Stimulated activated CD8-positive, alpha-beta memory T cell treated with anti-CD3 and anti-CD28 coated beads, Interleukin-4, amount 100 ng/mL, for 48 hours (primary cell): ENCODE results near the gene IL17B.
"Not testable (repeated sequence)": the region's sequence is repeated elsewhere in the genome, so short reads cannot be mapped to it uniquely, and the experiment has no call there.

Experiments
- DNase-seq: peaks from one replicate; pipeline ENCODE4 v3.0.0-alpha.2; 2020

Gene IL17B

GRCh38 chr5:149399775-149400174 lies 20.7 kb upstream of the IL17B start:
- DNase-seq = no peak

GRCh38 chr5:149398747-149399266 lies 19.7 kb upstream of the IL17B start:
- DNase-seq = not testable (repeated sequence)

GRCh38 chr5:149397530-149397929 lies 18.4 kb upstream of the IL17B start:
- no peak for DNase-seq

GRCh38 chr5:149394996-149395395 lies 15.9 kb upstream of the IL17B start:
- DNase-seq = not testable (repeated sequence)

GRCh38 chr5:149392718-149393117 lies 13.6 kb upstream of the IL17B start:
- no peak for DNase-seq

- no peak for DNase-seq
These were observed 12.4 kb upstream of the IL17B start for GRCh38 chr5:149391524-149391923.

DNA sequence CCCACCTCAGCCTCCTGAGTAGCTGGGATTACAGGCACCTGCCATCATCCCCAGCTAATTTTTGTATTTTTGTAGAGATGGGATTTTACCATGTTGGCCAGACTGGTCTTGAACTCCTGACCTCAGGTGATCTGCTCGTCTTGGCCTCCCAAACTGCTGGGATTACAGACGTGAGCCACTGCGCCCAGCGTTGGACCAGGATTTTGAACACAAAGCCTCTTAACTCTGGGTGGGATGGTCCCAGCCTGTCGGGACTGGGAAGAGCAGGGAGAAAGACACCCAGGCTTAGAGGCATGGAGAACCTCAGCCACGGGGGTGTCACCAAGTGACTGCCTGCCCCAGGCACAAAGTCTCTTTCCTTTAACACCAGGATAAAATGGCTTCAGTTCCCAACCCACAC lies 12.0 kb upstream of the IL17B start:
- DNase-seq = not testable (repeated sequence)

DNA sequence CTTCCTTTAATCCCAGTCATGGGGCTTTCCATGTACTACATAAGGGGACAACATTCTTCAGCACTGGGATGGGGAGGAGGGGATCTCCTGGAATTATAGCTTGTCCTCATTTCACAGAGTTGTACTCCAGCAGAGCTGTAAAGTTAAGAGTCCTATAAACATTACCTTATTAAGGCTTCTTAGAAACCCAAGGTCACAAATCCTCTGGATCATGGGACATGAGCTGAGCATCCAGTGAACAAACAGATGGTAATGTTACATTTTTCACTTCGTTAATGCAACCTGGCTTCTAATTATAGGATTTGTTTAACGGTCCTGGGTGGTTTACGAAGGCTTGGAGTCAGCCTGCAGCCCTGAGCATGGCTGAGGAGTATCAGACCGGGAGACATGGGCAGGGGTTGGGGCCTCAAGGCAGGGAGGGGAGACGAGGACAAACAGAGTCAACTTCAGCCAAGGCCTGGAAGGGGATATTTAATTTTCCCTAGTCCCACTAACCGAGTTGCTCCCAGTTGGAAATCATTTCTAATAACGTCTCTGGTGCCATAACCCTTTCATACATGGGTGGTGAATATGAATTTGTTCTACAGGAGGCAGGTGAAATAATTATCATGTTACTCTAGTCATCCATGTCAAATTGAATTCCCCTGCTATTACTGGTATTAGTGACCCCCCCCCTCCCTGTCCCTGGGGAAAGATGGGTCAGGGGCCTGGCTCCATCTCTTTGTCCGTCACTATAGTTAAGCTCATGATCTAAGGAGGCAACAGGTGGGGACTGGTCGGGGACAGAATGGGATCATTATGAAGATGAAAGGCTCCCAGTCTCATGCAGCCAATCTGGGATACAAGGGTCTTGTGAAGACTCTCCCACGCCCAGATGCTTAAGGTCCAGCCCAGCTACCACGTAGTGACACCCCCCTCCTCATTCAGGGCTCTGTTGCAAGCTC lies 10.7 kb upstream of the IL17B start:
- no peak for DNase-seq

- DNase-seq = no peak
These were observed 9.6 kb upstream of the IL17B start for GRCh38 chr5:149388498-149389190.

- no peak for DNase-seq
These were observed 8.9 kb upstream of the IL17B start for GRCh38 chr5:149387982-149388381.

DNA sequence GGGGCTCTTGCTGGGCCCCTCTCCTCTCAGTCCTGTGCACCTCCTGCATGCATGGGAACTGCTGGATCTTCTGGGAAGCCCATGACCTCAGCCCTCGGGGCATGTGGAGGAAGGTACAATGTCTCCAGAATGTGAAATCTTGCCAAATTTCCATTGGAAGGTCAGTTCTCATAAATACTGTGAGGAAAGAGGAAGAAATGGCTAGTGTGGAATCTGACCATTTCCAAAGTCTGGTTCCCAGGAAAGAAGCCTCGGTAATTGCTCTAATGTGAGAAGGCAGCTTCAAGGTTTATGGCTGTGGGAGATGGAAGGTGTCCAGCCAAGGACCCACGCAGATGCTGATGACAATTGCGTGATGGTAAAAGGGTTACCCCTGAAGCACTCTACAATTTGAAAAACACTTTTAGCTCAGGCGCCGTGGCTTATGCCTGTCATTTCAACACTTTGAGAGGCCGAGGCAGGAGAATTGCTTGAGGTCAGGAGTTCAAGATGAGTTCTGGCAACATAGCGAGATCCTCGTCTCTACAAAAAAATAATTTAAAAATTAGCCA lies 8.1 kb upstream of the IL17B start:
- no peak for DNase-seq

DNA sequence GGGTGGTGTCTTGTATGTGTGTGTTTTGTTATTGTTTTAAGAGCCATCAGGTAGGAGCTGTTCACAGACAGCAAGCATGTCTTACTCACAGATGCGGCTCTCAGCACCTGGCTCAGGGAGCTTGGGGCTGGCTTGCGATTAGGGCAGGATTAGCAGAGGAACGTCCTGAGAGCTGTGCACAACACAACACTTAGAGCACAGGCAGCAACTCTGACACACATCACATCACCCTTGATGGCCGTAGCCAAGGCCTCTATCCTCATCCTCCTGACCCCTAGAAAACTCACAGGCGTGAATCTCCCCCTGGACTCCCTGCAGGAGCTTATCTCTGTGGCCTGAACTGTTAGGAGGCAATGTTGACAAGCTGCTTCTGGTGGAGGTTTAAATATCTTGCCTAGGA lies 7.1 kb upstream of the IL17B start:
- no peak for DNase-seq

- DNase-seq = no peak
These were observed 4.3 kb upstream of the IL17B start for GRCh38 chr5:149383399-149383798.

GRCh38 chr5:149382517-149383220 lies 3.6 kb upstream of the IL17B start:
- no peak for DNase-seq

GRCh38 chr5:149381986-149382338 lies 2.9 kb upstream of the IL17B start:
- DNase-seq = peak; percentile 87

GRCh38 chr5:149381261-149381985 lies 2.3 kb upstream of the IL17B start:
- DNase-seq = no peak

- DNase-seq = no peak
These were observed 1.5 kb upstream of the IL17B start for GRCh38 chr5:149380466-149381121.

DNA sequence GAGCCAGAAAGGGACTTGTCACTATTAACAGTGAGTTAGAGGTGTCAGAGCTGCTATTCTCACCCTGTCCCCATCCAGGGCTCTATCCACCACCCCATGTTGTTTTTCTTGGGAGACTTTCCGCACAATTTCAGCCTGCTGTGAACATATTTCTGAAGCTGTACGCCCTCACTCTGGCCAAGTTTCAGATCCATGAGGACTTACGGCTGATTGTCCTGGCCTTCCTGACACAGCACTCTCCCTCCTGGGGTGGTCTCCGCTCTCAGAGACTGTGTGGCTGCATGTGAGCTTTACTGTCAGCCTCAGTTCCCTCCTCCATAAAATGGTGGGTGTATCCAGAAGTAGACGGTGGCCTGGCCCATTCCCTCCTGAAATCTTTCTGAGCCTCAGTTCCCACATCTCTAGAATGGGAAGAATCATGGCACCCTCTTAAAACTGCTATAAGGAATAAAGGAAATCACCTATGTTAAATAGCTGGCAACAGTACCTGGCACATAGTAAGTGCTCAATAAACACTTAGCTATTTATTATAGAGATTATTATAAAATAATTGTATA lies 804 bp upstream of the IL17B start:
- DNase-seq = no peak

- DNase-seq = no peak
These were observed 761 bp downstream of the IL17B start for GRCh38 chr5:149378241-149378820.

DNA sequence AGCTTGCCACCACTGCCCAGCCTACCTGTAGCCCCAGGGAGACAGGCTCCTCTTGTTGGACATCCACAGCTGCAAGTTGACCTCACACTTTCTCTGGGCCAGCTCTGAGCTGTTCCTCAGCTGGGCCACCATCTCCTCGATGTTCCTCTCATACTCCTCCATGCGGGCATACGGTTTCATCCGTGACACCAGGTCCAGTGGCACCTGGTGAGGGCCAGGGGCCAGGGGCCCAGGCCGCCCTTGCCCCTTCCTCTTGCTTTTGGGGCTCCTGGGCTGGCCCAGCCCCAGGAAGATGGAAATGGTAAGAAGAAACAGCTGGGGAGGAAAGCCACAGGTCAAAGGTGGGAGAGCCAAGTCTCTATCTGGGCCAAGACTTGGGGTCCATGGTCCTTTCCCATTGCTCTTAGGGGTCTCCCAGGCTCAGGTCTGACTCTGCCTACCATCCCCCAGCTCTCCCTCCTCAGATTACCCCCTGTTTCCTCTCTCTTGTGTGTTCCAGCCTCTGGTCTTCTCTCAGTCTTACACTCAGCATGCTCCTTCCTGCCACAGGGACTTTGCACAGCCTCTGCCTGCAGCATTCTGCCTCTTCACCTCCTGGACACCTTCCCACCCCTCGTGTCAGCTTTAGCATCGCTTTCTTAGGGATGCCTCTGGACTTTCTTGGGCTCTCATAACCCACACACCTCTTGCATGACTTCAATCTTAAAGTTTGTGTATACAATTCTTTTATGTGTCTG lies 2.2 kb downstream of the IL17B start:
- no peak for DNase-seq
